ENCODE measurements around the gene MAGEB3. TPM values are rescaled to one million over a fixed set of nuclear protein-coding genes. Genes with fewer than 3 reads are reported as not detected.

MAGEB3 gene
- total and polyA plus RNA-seq, 2 donors (not counting 3 experiments of a cell fraction or from before 2014, with no cell fraction given): not detected

- POLR2A ChIA-PET: no interaction called here
- TF ChIP-seq GATA2 (IDR thresholded peaks at IDR 0.05; ENCODE audit: insufficient read depth, insufficient read length, low read depth, low read length) (no peak), CTCF (IDR thresholded peaks at IDR 0.05; ENCODE audit: extremely low read depth in 1 of 2, insufficient read depth in 1 of 2, low read depth in 1 of 2, low read length in 2 of 2) (no peak)
- H4K20me1 ChIP-seq (replicated peaks; ENCODE audit: control insufficient read depth, extremely low read depth, insufficient read depth, low read length): no peaks in the 10 kb centered on the region
- BruUV-seq (replicated peaks): no TSS peak
- FAIRE-seq: no peak
- H3K4me3 ChIP-seq (replicated peaks in 1 of 3; ENCODE audit: insufficient read depth in 1 of 3, low read depth in 1 of 3, low read length in 3 of 3): no peak overlapping the region
- CTCF ChIA-PET: no interaction called here
- H3K9ac ChIP-seq (replicated peaks; ENCODE audit: extremely low read depth, insufficient read depth, low read length): no peak overlapping the region
- no peaks in the 10 kb centered on the region for H3K4me1 ChIP-seq (ENCODE audit: control insufficient read depth, extremely low read depth, insufficient read depth, low read length)
- no peaks in the 10 kb centered on the region for H3K27me3 ChIP-seq (ENCODE audit: control insufficient read depth in 2 of 2, insufficient read depth in 2 of 2, low read length in 2 of 2)
- intact Hi-C loops (cut with micrococcal nuclease) (no loop called here), dilution Hi-C loops (cut with MboI; ENCODE audit: extremely low pct_ligation_motif_present, low sequenced_read_pairs) (no loop called here)
- no peak overlapping the region for H3K4me2 ChIP-seq (ENCODE audit: insufficient read depth, low read length)
- no peak overlapping the region for H3K27ac ChIP-seq (ENCODE audit: insufficient read depth, low read depth, low read length)
- H3K9me1 ChIP-seq (replicated peaks; ENCODE audit: control insufficient read depth, extremely low read depth, insufficient read depth, low read length): no peaks in the 10 kb centered on the region
- DNase-seq (ENCODE audit: low read depth, low spot score): no peak
- no peak overlapping the region for H2AFZ ChIP-seq (ENCODE audit: low read depth, low read length)
- no peaks in the 10 kb centered on the region for H3K79me2 ChIP-seq (ENCODE audit: control insufficient read depth, insufficient read depth, low read length)
- no peaks in the 10 kb centered on the region for H3K36me3 ChIP-seq (ENCODE audit: control insufficient read depth in 2 of 2, extremely low read depth in 1 of 2, insufficient read depth in 2 of 2, low read length in 2 of 2)
- no peaks in the 10 kb centered on the region for H3K9me3 ChIP-seq (replicated peaks; ENCODE audit: control insufficient read depth, insufficient read depth, low read length)
These were observed 32.3 kb downstream of the MAGEB3 start for GRCh38 chrX:30262763-30263162.

- no peaks in the 10 kb centered on the region for H3K9me1 ChIP-seq (replicated peaks; ENCODE audit: control insufficient read depth, extremely low read depth, insufficient read depth, low read length)
- no peak overlapping the region for H2AFZ ChIP-seq (ENCODE audit: low read depth, low read length)
- no peak for FAIRE-seq
- no peaks in the 10 kb centered on the region for H3K4me1 ChIP-seq (ENCODE audit: control insufficient read depth, extremely low read depth, insufficient read depth, low read length)
- no peak overlapping the region for H3K9ac ChIP-seq (replicated peaks; ENCODE audit: extremely low read depth, insufficient read depth, low read length)
- ChIA-PET POLR2A (no interaction called here), CTCF (no interaction called here)
- no peak for DNase-seq (ENCODE audit: low read depth, low spot score)
- H3K4me3 ChIP-seq (replicated peaks in 1 of 3; ENCODE audit: insufficient read depth in 1 of 3, low read depth in 1 of 3, low read length in 3 of 3): no peak overlapping the region
- H4K20me1 ChIP-seq (replicated peaks; ENCODE audit: control insufficient read depth, extremely low read depth, insufficient read depth, low read length): no peaks in the 10 kb centered on the region
- no peaks in the 10 kb centered on the region for H3K27me3 ChIP-seq (ENCODE audit: control insufficient read depth in 2 of 2, insufficient read depth in 2 of 2, low read length in 2 of 2)
- H3K36me3 ChIP-seq (ENCODE audit: control insufficient read depth in 2 of 2, extremely low read depth in 1 of 2, insufficient read depth in 2 of 2, low read length in 2 of 2): no peaks in the 10 kb centered on the region
- intact Hi-C loops (cut with micrococcal nuclease) (no loop called here), dilution Hi-C loops (cut with MboI; ENCODE audit: extremely low pct_ligation_motif_present, low sequenced_read_pairs) (no loop called here)
- H3K4me2 ChIP-seq (ENCODE audit: insufficient read depth, low read length): no peak overlapping the region
- no TSS peak for BruUV-seq (replicated peaks)
- H3K27ac ChIP-seq (ENCODE audit: insufficient read depth, low read depth, low read length): no peak overlapping the region
- no peaks in the 10 kb centered on the region for H3K79me2 ChIP-seq (ENCODE audit: control insufficient read depth, insufficient read depth, low read length)
- TF ChIP-seq JUN (IDR thresholded peaks at IDR 0.05; ENCODE audit: borderline replicate concordance, insufficient read depth, insufficient read length, low read depth) (no peak), CTCF (IDR thresholded peaks at IDR 0.05; ENCODE audit: extremely low read depth in 1 of 2, insufficient read depth in 1 of 2, low read depth in 1 of 2, low read length in 2 of 2) (no peak), GATA2 (IDR thresholded peaks at IDR 0.05; ENCODE audit: insufficient read depth, insufficient read length, low read depth, low read length) (no peak), EZH2 (IDR thresholded peaks at IDR 0.05; ENCODE audit: borderline replicate concordance, low read depth, low read length, severe bottlenecking) (no peak), POLR2AphosphoS5 (IDR thresholded peaks at IDR 0.05; ENCODE audit: insufficient read depth, low read depth, low read length) (no peak), FOS (IDR thresholded peaks at IDR 0.05; ENCODE audit: borderline replicate concordance, insufficient read depth, low read length) (no peak), POLR2A (IDR thresholded peaks at IDR 0.05; ENCODE audit: low read depth, low read length) (no peak), MYC (IDR thresholded peaks at IDR 0.05; ENCODE audit: low read depth, low read length) (no peak)
- TF ChIP-seq, protein P1, sequence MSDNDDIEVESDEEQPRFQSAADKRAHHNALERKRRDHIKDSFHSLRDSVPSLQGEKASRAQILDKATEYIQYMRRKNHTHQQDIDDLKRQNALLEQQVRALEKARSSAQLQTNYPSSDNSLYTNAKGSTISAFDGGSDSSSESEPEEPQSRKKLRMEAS (IDR thresholded peaks at IDR 0.05; ENCODE audit: insufficient read depth, insufficient read length): no peak
- no peaks in the 10 kb centered on the region for H3K9me3 ChIP-seq (replicated peaks; ENCODE audit: control insufficient read depth, insufficient read depth, low read length)
These were observed 40.2 kb downstream of the MAGEB3 start for GRCh38 chrX:30270639-30271038.
